HCT116 (cell line): ENCODE measurements around the gene CCNG1.

ENCODE experiments used
- ELF1 ChIP-seq: IDR thresholded peaks from 2 replicates; pipeline ENCODE4 v1.6.1; 2012; ENCODE audit warnings: low read depth, borderline replicate concordance
- EZH2 ChIP-seq: fragments of 200-600 bp; sonication (generic); IDR thresholded peaks from 2 replicates; pipeline ENCODE4 v1.6.1; 2017; ENCODE audit warnings: antibody characterized with exemption, mixed run types
- EZH2phosphoT487 ChIP-seq: fragments of 200-600 bp; IDR thresholded peaks from 2 replicates; pipeline ENCODE4 v1.6.1; 2018; ENCODE audit warnings: antibody characterized with exemption, borderline replicate concordance
- POLR2A ChIP-seq: IDR thresholded peaks from 2 replicates; pipeline ENCODE4 v1.7.0; 2011; ENCODE audit warnings: borderline replicate concordance; ENCODE audit not compliant: insufficient read depth, insufficient read length; ENCODE audit errors: extremely low read depth
- POLR2AphosphoS5 ChIP-seq: IDR thresholded peaks from 2 replicates; pipeline ENCODE4 v1.6.1; 2011; ENCODE audit warnings: mild to moderate bottlenecking, low read depth, low read length, moderate library complexity
- ZFX ChIP-seq: fragments of 450-650 bp; IDR thresholded peaks from 2 replicates; pipeline ENCODE4 v1.6.1; 2017
- ZNF274 ChIP-seq: fragments of 200-500 bp; sonication (Bioruptor generic); IDR thresholded peaks from 2 replicates; pipeline ENCODE4 v1.6.1; 2014; ENCODE audit warnings: mild to moderate bottlenecking, low read depth, low read length, inconsistent platforms
- TF ChIP-seq, protein P1 (sequence below), 3 experiments: fragments of 200-600 bp in 1 of 3; sonication (generic) in 1 of 3; IDR thresholded peaks in 2 of 3; conservative IDR thresholded peaks in 1 of 3; 2 replicates each; pipeline ENCODE4 v1.5.1; 2012 to 2017; ENCODE audit warnings: low read depth in 2 of 3, low read length in 2 of 3, antibody characterized with exemption in 1 of 3, borderline replicate concordance in 1 of 3, control low read depth in 1 of 3, mild to moderate bottlenecking in 1 of 3, mixed read lengths in 1 of 3, mixed run types in 1 of 3, moderate library complexity in 1 of 3; ENCODE audit not compliant: insufficient read depth in 1 of 3

- no peak for TF ChIP-seq ZNF274
- TF ChIP-seq POLR2AphosphoS5 = no peak
- TF ChIP-seq, protein P1, sequence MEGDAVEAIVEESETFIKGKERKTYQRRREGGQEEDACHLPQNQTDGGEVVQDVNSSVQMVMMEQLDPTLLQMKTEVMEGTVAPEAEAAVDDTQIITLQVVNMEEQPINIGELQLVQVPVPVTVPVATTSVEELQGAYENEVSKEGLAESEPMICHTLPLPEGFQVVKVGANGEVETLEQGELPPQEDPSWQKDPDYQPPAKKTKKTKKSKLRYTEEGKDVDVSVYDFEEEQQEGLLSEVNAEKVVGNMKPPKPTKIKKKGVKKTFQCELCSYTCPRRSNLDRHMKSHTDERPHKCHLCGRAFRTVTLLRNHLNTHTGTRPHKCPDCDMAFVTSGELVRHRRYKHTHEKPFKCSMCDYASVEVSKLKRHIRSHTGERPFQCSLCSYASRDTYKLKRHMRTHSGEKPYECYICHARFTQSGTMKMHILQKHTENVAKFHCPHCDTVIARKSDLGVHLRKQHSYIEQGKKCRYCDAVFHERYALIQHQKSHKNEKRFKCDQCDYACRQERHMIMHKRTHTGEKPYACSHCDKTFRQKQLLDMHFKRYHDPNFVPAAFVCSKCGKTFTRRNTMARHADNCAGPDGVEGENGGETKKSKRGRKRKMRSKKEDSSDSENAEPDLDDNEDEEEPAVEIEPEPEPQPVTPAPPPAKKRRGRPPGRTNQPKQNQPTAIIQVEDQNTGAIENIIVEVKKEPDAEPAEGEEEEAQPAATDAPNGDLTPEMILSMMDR (IDR thresholded peaks at IDR 0.05 in 2 of 3, conservative IDR thresholded peaks at IDR 0.05 in 1 of 3; ENCODE audit: borderline replicate concordance in 1 of 3, insufficient read depth in 1 of 3, low read depth in 2 of 3, low read length in 2 of 3) = no peak
- TF ChIP-seq EZH2phosphoT487 = no peak
- no peak for TF ChIP-seq EZH2
- no peak for TF ChIP-seq ZFX
- TF ChIP-seq POLR2A = no peak
- no peak for TF ChIP-seq ELF1
Measured at GRCh38 chr5:163458778-163459385, 21.5 kb downstream of the CCNG1 start.
